CD14-positive monocyte (primary cell): ENCODE results near the gene TOM1. TPM values are rescaled to one million over a fixed set of nuclear protein-coding genes. Genes with fewer than 3 reads are reported as not detected.

Experiments used
- DNase-seq, 3 donors: peaks; one replicate each; pipeline ENCODE4 v3.0.0-alpha.2; 2011 to 2022
- H2AFZ ChIP-seq: 2 replicates; pipeline ENCODE4 v1.6.0; 2012; ENCODE audit warnings: mild to moderate bottlenecking, low read depth, low read length, inconsistent platforms; ENCODE audit not compliant: insufficient read depth, poor library complexity, severe bottlenecking
- H3K27ac ChIP-seq, 2 donors: 1 replicate in 1 of 2; 2 replicates in 1 of 2; pipeline ENCODE4 v1.5.1; 2012 to 2013; ENCODE audit warnings: low read length in 2 of 2, control low read depth in 1 of 2, inconsistent platforms in 1 of 2, low read depth in 1 of 2, mild to moderate bottlenecking in 1 of 2
- H3K27me3 ChIP-seq, 2 donors: one replicate each; pipeline versions ENCODE4 v1.6.0 to v1.6.1; 2011 to 2013; ENCODE audit warnings: low read length in 2 of 2; ENCODE audit not compliant: control insufficient read depth in 2 of 2, insufficient read depth in 2 of 2
- H3K36me3 ChIP-seq, 2 donors: replicated peaks in 1 of 2; 1 replicate in 1 of 2; 2 replicates in 1 of 2; pipeline versions ENCODE4 v1.5.1 to v1.6.1; 2012 to 2013; ENCODE audit warnings: low read length in 2 of 2, control low read depth in 1 of 2, inconsistent platforms in 1 of 2, mild to moderate bottlenecking in 1 of 2; ENCODE audit not compliant: insufficient read depth in 2 of 2, control insufficient read depth in 1 of 2
- H3K4me1 ChIP-seq, 2 donors: 1 replicate in 1 of 2; 2 replicates in 1 of 2; pipeline versions ENCODE4 v1.5.1 to v1.6.1; 2012 to 2013; ENCODE audit warnings: low read length in 2 of 2, control low read depth in 1 of 2, inconsistent platforms in 1 of 2, mild to moderate bottlenecking in 1 of 2, moderate library complexity in 1 of 2; ENCODE audit not compliant: insufficient read depth in 2 of 2, control insufficient read depth in 1 of 2
- H3K4me2 ChIP-seq: replicated peaks from 2 replicates; pipeline ENCODE3; 2012; ENCODE audit warnings: low read length, moderate library complexity, mild to moderate bottlenecking; ENCODE audit not compliant: poor library complexity, severe bottlenecking; ENCODE audit errors: extremely low read depth
- H3K4me3 ChIP-seq, 3 experiments: fragments of 200-600 bp in 1 of 3; sonication (generic) in 1 of 3; replicated peaks in 1 of 3; 1 replicate in 2 of 3; 2 replicates in 1 of 3; pipeline ENCODE4 v1.5.1; 2011 to 2013; ENCODE audit warnings: low read length in 3 of 3, mild to moderate bottlenecking in 3 of 3, control low read depth in 2 of 3, low read depth in 2 of 3, inconsistent platforms in 1 of 3, moderate library complexity in 1 of 3
- H3K79me2 ChIP-seq: 2 replicates; pipeline ENCODE4 v1.6.0; 2012; ENCODE audit warnings: mild to moderate bottlenecking, control low read depth, inconsistent platforms, low read length, moderate library complexity; ENCODE audit not compliant: insufficient read depth
- H3K9ac ChIP-seq: 2 replicates; pipeline ENCODE4 v1.6.0; 2017; ENCODE audit warnings: low read length, mild to moderate bottlenecking; ENCODE audit not compliant: insufficient read depth, poor library complexity, severe bottlenecking
- H3K9me3 ChIP-seq, 2 donors: replicated peaks in 1 of 2; 1 replicate in 1 of 2; 2 replicates in 1 of 2; pipeline versions ENCODE4 v1.5.1 to v1.6.1; 2012 to 2013; ENCODE audit warnings: low read length in 2 of 2, control low read depth in 1 of 2; ENCODE audit not compliant: control insufficient read depth in 1 of 2, insufficient read depth in 1 of 2
- H4K20me1 ChIP-seq: 2 replicates; pipeline ENCODE4 v1.6.0; 2012; ENCODE audit warnings: mild to moderate bottlenecking, low read length, control low read depth, moderate library complexity; ENCODE audit not compliant: insufficient read depth
- H3K27ac Mint-ChIP-seq, 7 donors: one replicate each; pipeline ENCODE4 v1.8.0; 2020; ENCODE audit warnings: mild to moderate bottlenecking in 7 of 7, mixed read lengths in 7 of 7, moderate library complexity in 6 of 7, inconsistent platforms in 2 of 7
- H3K27me3 Mint-ChIP-seq, 3 donors: one replicate each; pipeline ENCODE4 v1.8.0; 2021 to 2022; ENCODE audit warnings: low read depth in 3 of 3, mild to moderate bottlenecking in 3 of 3, mixed read lengths in 3 of 3, moderate library complexity in 3 of 3, inconsistent platforms in 1 of 3
- H3K36me3 Mint-ChIP-seq, 2 donors: one replicate each; pipeline ENCODE4 v1.8.0; 2020; ENCODE audit warnings: mixed read lengths in 2 of 2, inconsistent platforms in 1 of 2, mild to moderate bottlenecking in 1 of 2
- H3K4me1 Mint-ChIP-seq: one replicate; pipeline ENCODE4 v1.8.0; 2020; ENCODE audit warnings: mild to moderate bottlenecking, mixed read lengths
- H3K4me3 Mint-ChIP-seq, 2 donors: one replicate each; pipeline ENCODE4 v1.8.0; 2020; ENCODE audit warnings: mild to moderate bottlenecking in 2 of 2, mixed read lengths in 2 of 2, moderate library complexity in 1 of 2
- H3K9me3 Mint-ChIP-seq, 7 donors: one replicate each; pipeline ENCODE4 v1.8.0; 2020 to 2022; ENCODE audit warnings: mixed read lengths in 7 of 7, mild to moderate bottlenecking in 6 of 7, moderate library complexity in 6 of 7, inconsistent platforms in 2 of 7
- CTCF ChIP-seq: fragments of 200-600 bp; IDR thresholded peaks from one replicate; pipeline ENCODE4 v1.8.0; 2022; ENCODE audit warnings: antibody characterized with exemption, mild to moderate bottlenecking
- WGBS: methylation state at CpG from one replicate; pipeline ENCODE4 v1.1.5; 2013; ENCODE audit warnings: missing lambda C conversion rate; ENCODE audit not compliant: insufficient coverage; 5-methylcytosine and 5-hydroxymethylcytosine counted together
- intact Hi-C, 2 donors: fragments of 100-400 bp; cut with micrococcal nuclease; formaldehyde crosslinking; loops; one replicate each; pipeline versions ENCODE4 v1.15.0 to v1.15.1; 2023
- polyA plus RNA-seq, 3 donors: library from polyadenylated mRNA; depleted of rRNA in 1 of 3; unstranded in 2 of 3; stranded (reverse) in 1 of 3; fragments of 300-500 nt in 2 of 3; fragments of >200 nt in 1 of 3; fragmentation: Illumina TruSeq in 2 of 3; gene quantifications; 1 replicate in 2 of 3; 2 replicates in 1 of 3; pipeline ENCODE4 v1.2.3, GENCODE V29; 2012 to 2021

The TOM1 gene
- polyA plus RNA-seq, 3 donors = 80.5 to 167 (median 120) TPM

GRCh38 chr22:35253946-35254345 is 45.7 kb upstream of the TOM1 start:
- Mint-ChIP-seq H3K27ac (no peak overlapping the region), H3K36me3 (no peaks in the 10 kb centered on the region), H3K4me3 (no peak overlapping the region), H3K27me3 (peaks cover 0 to 5% (median 4%) of the 10 kb centered on the region in 3 donors), H3K9me3 (peaks cover 0 to 7% (median 2%) of the 10 kb centered on the region in 7 donors), H3K4me1 (peaks cover 19% of the 10 kb centered on the region)
- TF ChIP-seq CTCF = no peak
- no peaks in the 10 kb centered on the region for H3K36me3 ChIP-seq
- H3K27ac ChIP-seq = no peak overlapping the region
- H2AFZ ChIP-seq = no peak overlapping the region
- no peak overlapping the region for H3K4me3 ChIP-seq
- no peak overlapping the region for H3K9ac ChIP-seq
- H3K27me3 ChIP-seq = no peaks in the 10 kb centered on the region
- no peaks in the 10 kb centered on the region for H4K20me1 ChIP-seq
- no peak for DNase-seq
- H3K79me2 ChIP-seq = peaks cover 16% of the 10 kb centered on the region
- intact Hi-C loops = no loop called here
- 94% methylated on average over 2 of the region's 2 CpGs for WGBS
- no peaks in the 10 kb centered on the region for H3K9me3 ChIP-seq
- no peak overlapping the region for H3K4me2 ChIP-seq
- H3K4me1 ChIP-seq = peaks cover 14 to 16% of the 10 kb centered on the region in 2 donors

- Histone ChIP-seq H3K36me3 (peaks cover 2 to 3% of the 10 kb centered on the region in 2 donors), H3K9me3 (no peaks in the 10 kb centered on the region), H3K27ac (peak overlapping the region in 1 of 2 donors; percentile 86), H3K4me2 (peak overlapping the region; percentile 89), H2AFZ (peak overlapping the region; percentile 80), H3K4me1 (peaks cover 14 to 20% of the 10 kb centered on the region in 2 donors), H4K20me1 (no peaks in the 10 kb centered on the region), H3K27me3 (no peaks in the 10 kb centered on the region), H3K4me3 (peak overlapping the region; percentile 57 to 97 (median 81)), H3K79me2 (peaks cover 43% of the 10 kb centered on the region), H3K9ac (peak overlapping the region; percentile 97)
- Mint-ChIP-seq H3K4me1 (peaks cover 19% of the 10 kb centered on the region), H3K27ac (peak overlapping the region in 6 of 7 donors; percentile 68 to 96 (median 91)), H3K27me3 (peaks cover 0 to 5% (median 4%) of the 10 kb centered on the region in 3 donors), H3K4me3 (peak overlapping the region; percentile 78 to 85), H3K36me3 (peaks cover 3 to 5% of the 10 kb centered on the region in 2 donors), H3K9me3 (no peaks in the 10 kb centered on the region)
- TF ChIP-seq CTCF = no peak
- WGBS = no CpG with 5 or more reads among the region's 3 CpGs
- intact Hi-C loops = loop anchor here in 1 of 2 donors (2.0 kb wide), 1 partner anchor 44 kb away; no protein-coding TSS in a partner anchor
- DNase-seq = no peak
Observed at GRCh38 chr22:35257002-35257320, 42.7 kb upstream of the TOM1 start.
